Ammon's horn (tissue), 1 donor: ENCODE measurements around the gene SCAMP5.

Source experiments
- DNase-seq: peaks from one replicate; pipeline ENCODE4 v3.0.0-alpha.2; 2016; ENCODE audit warnings: low spot score

SCAMP5 gene

GRCh38 chr15:75048394-75048793 is 53.0 kb downstream of the SCAMP5 start:
- DNase-seq, result no peak

DNA sequence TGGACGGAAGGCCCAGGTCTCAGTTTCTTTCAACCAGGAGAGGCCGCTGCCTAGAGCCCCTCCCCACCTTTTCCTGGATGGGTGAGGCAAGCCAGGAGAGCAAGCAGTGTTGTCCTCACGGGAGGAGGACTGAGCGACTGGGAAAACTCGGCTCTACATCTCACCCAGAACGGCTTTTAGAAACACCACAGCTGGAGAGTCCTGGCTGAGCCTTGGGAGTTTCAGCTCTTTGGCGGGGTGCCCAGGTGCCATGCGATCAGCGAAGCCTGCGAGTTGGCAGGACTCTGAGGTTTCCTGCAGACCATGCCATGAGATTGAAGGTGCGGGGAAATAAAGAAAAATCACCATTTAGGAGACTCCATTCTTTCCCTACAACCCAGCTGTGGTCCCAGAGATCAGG is 54.0 kb downstream of the SCAMP5 start:
- DNase-seq, result peak; percentile 79

DNA sequence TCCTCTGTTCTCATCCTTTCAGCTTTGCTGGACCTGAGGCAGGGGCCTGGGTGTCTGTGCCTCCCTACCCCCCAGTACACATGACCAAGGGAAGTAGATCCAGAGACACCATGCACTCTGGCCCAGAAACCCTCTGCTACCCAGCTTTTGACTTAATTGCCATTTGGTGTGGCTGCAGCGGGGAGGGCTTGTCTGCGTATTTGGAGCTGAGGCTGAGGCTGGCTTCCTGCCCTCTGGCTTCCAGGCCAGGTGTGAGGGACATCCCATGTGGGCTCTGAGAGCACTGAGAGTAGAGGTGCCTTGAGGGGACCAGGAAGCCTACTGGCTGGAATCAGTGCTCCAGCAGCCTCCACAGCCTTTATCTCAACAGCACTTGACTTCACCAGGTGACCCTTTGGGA is 54.9 kb downstream of the SCAMP5 start:
- DNase-seq, result no peak

- DNase-seq, result no peak
These were observed 55.8 kb downstream of the SCAMP5 start for GRCh38 chr15:75051191-75051608.

DNA sequence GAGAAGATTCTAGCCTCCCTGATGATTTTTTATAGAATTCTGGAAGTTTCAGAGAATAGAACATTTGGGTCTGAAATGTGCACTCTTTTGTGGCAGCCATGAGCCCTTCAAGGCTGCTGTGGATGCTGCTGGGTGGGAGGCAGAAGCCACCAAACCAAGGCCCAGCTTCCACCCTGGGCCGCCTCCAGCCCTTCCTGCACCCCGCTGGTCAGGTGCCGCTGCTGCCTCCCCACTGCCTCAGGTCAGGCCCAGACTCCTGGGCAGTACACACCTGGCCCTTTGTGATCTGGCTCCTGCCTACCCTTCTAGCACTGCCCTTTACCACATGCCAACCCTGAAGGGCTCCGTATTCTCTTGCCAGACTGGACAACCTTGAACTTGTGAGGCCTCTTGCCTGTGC is 56.3 kb downstream of the SCAMP5 start:
- DNase-seq, result no peak

GRCh38 chr15:75052972-75053747 is 57.8 kb downstream of the SCAMP5 start:
- DNase-seq, result no peak

GRCh38 chr15:75053748-75054125 is 58.4 kb downstream of the SCAMP5 start:
- no peak for DNase-seq

DNA sequence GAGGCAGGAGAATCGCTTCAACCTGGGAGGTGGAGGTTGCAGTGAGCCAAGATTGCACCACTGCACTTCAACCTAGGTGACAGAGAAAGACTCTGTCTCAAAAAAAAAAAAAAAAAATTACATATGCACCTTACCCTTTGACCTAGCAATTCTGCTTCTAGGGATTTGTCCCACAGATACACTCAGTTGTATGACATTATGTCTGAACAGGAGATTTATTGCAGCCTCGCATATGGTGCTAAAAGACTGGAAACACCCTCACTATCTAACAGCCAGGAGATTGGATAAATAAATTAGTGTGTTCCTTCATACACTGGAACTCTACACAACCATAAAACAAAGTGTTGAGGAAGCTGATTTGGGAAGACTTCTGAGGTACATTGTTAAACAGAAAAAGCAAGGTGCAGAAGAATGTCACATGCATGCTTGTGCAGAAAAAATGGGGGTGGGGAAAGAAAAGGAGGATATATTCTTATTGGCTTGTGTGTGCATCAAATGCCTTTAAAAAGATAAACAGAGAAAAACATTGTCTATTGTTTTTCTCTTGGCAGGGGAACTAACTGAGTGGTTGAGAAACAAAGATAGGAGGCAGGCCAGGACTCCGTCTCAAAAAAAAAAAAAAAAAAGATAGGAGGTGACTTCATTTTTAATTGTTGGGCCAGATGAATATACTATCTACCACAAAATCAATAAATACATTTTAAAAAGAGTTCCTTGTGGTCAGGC is 59.0 kb downstream of the SCAMP5 start:
- DNase-seq, result no peak

- no peak for DNase-seq
These were observed 60.7 kb downstream of the SCAMP5 start for GRCh38 chr15:75056036-75056435.

GRCh38 chr15:75058127-75058905 is 63.0 kb downstream of the SCAMP5 start:
- DNase-seq, result no peak

GRCh38 chr15:75059607-75060006 is 64.2 kb downstream of the SCAMP5 start:
- DNase-seq, result no peak

- DNase-seq, result no peak
These were observed 65.9 kb downstream of the SCAMP5 start for GRCh38 chr15:75061272-75061671.

DNA sequence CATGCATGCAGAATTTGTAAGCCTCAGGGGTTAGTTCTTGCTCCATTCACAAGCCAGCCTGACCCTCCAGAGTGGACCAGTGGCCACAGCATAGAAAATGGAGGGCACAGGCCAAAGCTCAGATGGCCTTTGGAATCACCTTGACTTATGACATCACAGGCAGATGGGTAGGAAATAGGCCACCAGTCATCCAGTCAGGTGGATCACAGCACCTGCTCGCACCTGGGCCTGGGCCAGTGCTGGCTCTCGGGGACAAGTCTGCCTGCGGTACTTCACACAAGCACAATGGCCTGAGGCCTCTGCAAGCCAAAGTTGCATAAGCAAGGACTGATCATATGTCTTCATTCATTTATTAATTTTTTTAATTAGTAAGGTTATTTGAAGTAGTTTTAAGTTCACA is 67.3 kb downstream of the SCAMP5 start:
- DNase-seq, result no peak

GRCh38 chr15:75063338-75063737 is 68.0 kb downstream of the SCAMP5 start:
- no peak for DNase-seq

DNA sequence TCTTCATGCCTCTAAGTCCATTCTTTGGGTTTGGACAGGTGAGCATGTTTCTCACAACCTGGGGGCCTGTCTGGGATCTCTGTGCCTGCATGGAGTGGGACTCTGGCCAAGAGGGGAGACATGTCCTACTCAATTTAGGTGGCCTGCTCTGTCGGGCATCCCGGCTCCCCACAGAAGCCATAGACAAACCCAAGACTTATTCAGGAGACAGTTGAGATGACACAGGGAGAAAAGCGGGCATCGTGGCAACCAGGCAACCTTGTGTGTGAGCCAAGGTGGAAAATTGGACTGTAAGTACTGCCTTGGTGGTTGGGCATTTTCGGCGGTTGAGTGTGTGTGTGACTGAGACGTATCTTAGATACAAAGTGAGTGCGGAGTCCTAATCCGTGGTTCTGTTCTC is 68.5 kb downstream of the SCAMP5 start:
- DNase-seq, result no peak

DNA sequence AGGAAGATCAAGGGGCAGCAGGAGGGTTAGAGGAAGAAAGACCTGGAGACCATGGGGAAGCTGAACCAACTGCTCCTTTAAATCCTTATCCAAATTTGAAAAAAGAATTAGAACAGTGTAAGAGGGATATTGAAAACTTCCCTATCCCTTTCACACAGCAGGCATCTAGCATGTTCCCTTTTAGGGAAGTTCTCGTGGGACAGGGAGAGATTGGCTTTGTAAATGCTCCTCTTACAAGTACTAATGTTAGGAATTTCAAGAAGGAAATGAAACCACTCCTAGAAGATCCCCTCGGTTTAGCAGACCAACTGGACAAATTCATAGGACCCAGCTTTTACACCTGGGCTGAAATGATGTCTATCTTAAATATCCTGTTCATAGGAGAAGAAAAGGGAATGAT is 69.5 kb downstream of the SCAMP5 start:
- DNase-seq, result no peak

DNA sequence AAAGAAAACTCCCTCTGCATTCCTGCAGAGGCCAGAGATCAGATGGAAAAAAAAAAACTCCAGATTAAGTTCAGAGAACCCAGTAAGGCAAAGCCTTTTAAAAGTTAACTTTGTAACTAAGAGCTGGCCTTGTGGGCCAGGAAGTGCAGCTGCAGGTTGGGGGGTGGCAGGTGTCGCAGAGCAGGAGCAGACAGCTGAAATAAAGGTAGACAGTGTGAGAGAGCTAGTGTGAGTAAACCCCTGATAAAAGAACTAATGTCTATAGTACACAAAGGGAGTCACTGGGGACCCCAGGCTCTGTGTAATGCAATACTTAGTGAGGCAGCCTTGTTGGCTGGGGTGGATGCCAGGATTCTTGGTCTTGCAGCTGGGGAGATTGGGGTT is 70.1 kb downstream of the SCAMP5 start:
- DNase-seq, result no peak

DNA sequence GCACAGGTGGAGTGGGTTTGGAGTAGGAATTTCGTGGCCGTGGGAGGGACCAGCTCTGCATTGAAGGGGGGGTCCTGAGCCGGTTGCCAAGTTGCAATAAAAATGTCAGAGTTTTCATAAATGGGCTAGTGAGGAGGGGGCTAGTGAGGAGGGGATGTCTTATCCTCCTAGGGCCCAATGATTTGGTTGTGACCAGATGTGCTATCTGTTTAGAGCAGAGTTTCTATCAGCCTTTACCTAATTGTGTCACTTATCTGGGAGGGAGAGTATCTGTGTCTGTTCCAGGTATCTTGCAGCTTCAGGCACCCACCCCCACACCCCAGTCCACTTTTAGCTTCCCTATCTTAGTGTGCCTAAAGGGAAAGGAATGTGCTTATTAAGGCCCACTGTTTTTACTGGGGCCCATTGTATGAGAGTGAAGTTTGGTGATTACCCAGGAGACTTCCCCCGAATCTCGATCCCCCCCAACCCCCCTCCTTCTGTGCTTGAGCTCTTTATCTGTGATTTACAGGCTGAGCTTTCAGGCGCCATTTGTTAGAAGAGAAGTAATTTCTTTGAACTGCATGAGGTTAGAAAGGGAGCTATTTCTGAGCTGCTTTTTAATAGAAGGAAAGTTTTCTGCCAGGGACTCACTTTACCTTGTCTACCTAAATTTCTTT is 70.6 kb downstream of the SCAMP5 start:
- no peak for DNase-seq

DNA sequence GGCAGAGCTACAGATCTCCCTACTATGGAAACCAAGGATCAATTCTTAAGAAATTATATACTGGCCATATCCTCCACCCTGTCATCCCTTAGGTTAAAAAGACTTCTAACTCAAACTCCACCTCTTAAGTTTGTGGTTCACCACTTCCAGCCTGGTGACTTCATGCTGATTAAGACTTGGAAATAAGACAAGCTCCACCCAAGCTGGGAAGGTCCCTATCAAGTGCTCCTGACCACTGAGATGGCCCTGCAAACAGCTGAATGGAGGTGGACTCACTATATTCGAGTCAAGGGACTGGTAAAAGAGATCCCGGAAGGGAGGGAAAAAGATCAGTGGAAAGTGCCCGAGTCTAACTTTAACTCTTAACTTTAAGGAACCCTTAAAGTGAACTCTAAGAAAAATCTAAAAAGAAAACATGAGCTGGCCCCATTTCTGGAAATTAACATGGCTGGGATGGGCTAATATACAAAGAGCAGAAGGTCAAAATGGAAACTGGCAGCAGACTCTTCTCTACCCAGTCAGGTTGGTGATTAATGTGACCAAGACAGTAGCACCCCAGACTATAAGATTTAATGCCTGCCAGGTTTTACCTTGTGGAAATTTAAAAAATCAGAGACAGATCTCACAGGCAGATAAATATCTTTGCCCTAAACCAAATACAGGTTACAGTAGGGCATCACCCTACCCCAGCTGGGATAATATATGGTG is 71.9 kb downstream of the SCAMP5 start:
- DNase-seq, result no peak

DNA sequence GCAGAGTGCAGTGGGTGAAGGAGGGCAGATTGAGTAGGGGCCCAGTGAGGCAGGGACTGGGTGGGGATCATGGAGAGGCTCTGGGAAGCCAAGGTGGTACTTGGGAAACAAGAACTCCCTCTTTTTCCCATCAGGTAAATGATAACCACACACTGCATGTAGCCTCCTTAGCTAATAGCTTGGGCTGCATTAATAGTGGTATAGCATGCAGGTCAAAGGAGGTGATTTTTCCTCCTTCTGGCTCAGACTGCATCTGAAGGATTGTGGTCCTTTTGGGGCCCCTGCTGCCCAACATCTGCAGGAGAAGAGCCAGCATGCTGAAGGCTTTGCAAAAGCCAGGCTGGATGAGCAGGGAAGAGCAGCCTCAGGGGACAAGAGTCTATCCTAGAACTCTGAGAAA is 73.4 kb downstream of the SCAMP5 start:
- no peak for DNase-seq

GRCh38 chr15:75069301-75069925 is 74.0 kb downstream of the SCAMP5 start:
- DNase-seq, result peak; percentile 58
